Fibroblast of lung (primary cell): Measurements from ENCODE around the gene EPRS1.

ENCODE experiments used
- EZH2 ChIP-seq: IDR thresholded peaks from 2 replicates; pipeline ENCODE4 v1.5.1; 2012; ENCODE audit warnings: low read length, control low read depth, mild to moderate bottlenecking; ENCODE audit errors: missing control alignments
- TF ChIP-seq, protein P1 (sequence below), 2 donors: IDR thresholded peaks in 1 of 2; conservative IDR thresholded peaks in 1 of 2; 1 replicate in 1 of 2; 2 replicates in 1 of 2; pipeline ENCODE4 v1.5.1; 2011 to 2012; ENCODE audit warnings: low read length in 2 of 2, control low read depth in 1 of 2, inconsistent platforms in 1 of 2, low read depth in 1 of 2, mild to moderate bottlenecking in 1 of 2

- TF ChIP-seq, protein P1, sequence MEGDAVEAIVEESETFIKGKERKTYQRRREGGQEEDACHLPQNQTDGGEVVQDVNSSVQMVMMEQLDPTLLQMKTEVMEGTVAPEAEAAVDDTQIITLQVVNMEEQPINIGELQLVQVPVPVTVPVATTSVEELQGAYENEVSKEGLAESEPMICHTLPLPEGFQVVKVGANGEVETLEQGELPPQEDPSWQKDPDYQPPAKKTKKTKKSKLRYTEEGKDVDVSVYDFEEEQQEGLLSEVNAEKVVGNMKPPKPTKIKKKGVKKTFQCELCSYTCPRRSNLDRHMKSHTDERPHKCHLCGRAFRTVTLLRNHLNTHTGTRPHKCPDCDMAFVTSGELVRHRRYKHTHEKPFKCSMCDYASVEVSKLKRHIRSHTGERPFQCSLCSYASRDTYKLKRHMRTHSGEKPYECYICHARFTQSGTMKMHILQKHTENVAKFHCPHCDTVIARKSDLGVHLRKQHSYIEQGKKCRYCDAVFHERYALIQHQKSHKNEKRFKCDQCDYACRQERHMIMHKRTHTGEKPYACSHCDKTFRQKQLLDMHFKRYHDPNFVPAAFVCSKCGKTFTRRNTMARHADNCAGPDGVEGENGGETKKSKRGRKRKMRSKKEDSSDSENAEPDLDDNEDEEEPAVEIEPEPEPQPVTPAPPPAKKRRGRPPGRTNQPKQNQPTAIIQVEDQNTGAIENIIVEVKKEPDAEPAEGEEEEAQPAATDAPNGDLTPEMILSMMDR (conservative IDR thresholded peaks at IDR 0.05 in 1 of 2, IDR thresholded peaks at IDR 0.05 in 1 of 2; ENCODE audit: low read depth in 1 of 2, low read length in 2 of 2): no peak
- TF ChIP-seq EZH2: no peak
Observed at GRCh38 chr1:220056374-220056773, 10.1 kb upstream of the EPRS1 start.
